Measurements from ENCODE around the gene PIK3C2G. TPM values are rescaled to one million over a fixed set of nuclear protein-coding genes. Genes with fewer than 3 reads are reported as not detected.

PIK3C2G gene
- total RNA-seq, 4 donors from 2014 or later, result 17.9 to 27.7 (median 26.6) TPM

DNA sequence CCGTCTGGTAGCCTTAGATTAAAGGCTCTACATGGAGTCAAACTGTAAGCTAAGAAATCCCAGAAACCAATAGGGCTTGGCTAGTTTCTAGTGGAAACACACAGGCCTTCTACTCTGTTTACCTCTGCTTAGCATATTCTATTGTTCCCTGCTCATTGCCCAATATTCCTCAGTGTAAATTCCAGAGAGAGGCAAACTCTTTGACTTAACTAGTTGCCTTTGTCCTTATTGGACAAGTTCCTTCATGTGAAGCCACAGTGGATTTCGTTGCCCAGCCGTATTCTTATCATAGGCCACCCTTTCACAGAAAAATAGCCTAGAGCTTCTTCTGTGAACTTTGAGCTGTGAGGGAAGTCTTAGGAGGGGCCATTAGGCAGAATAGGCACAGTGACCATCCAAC, 290.4 kb downstream of the PIK3C2G start:
- intact Hi-C loops (cut with DNase I; ENCODE audit: low total_unique reads), result no loop called here
- DNase-seq (ENCODE audit: low spot score in 2 of 2), result no peak
- TF ChIP-seq POLR2A (IDR thresholded peaks at IDR 0.05), result no peak
- TF ChIP-seq, protein P1, sequence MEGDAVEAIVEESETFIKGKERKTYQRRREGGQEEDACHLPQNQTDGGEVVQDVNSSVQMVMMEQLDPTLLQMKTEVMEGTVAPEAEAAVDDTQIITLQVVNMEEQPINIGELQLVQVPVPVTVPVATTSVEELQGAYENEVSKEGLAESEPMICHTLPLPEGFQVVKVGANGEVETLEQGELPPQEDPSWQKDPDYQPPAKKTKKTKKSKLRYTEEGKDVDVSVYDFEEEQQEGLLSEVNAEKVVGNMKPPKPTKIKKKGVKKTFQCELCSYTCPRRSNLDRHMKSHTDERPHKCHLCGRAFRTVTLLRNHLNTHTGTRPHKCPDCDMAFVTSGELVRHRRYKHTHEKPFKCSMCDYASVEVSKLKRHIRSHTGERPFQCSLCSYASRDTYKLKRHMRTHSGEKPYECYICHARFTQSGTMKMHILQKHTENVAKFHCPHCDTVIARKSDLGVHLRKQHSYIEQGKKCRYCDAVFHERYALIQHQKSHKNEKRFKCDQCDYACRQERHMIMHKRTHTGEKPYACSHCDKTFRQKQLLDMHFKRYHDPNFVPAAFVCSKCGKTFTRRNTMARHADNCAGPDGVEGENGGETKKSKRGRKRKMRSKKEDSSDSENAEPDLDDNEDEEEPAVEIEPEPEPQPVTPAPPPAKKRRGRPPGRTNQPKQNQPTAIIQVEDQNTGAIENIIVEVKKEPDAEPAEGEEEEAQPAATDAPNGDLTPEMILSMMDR (IDR thresholded peaks at IDR 0.05), result no peak
- WGBS, 2 donors, result 79 to 89% methylated on average over 3 of the region's 3 CpGs
- H3K4me3 ChIP-seq (ENCODE audit: low read depth, poor library complexity, severe bottlenecking), result no peak overlapping the region

DNA sequence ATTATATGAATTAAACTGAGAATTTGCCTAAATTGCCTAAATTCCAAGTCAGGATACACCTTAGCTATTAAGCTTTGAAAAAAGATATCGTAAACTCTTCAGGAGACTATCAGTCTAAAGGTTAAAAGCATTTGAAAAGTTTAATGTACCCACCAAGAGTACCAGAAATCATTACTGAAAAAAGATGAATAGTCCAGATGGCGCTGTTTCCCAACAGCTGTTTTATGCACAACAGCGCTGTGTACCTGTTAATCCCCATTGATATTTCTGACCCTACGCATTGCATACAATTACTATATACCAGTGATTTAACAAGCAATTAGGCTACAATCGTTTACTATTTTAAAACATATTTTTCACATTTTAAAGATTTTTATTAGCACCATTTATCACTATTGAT, 291.5 kb downstream of the PIK3C2G start:
- intact Hi-C loops (cut with DNase I; ENCODE audit: low total_unique reads), result no loop called here
- WGBS, 2 donors, result 93 to 96% methylated on average over 5 of the region's 5 CpGs
- TF ChIP-seq, protein P1 (IDR thresholded peaks at IDR 0.05), result no peak
- no peak for TF ChIP-seq POLR2A (IDR thresholded peaks at IDR 0.05)
- no peak for DNase-seq (ENCODE audit: low spot score in 2 of 2)
- no peak overlapping the region for H3K4me3 ChIP-seq (ENCODE audit: low read depth, poor library complexity, severe bottlenecking)

DNA sequence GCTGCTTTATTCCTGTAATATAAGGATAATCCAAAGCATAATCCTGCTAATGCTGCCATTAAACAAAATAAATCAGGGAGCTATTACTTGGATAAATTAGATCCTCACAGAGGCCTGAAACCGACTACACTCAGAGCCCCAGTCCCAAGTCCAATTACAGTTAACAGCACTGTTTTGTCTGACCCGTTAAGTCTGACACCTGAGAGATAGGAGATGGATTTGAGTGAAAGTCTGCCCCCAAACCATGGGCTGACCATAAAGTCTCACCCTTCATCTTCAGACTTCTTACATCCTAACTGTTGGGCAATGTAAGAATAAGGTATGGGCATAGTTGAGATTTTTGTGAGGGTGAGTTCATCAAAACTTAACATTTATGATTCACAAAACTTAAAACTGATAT, 294.8 kb downstream of the PIK3C2G start:
- WGBS, 2 donors, result 92% methylated on average over 2 of the region's 2 CpGs
- H3K4me3 ChIP-seq (ENCODE audit: low read depth, poor library complexity, severe bottlenecking), result no peak overlapping the region
- intact Hi-C loops (cut with DNase I; ENCODE audit: low total_unique reads), result no loop called here
- no peak for DNase-seq (ENCODE audit: low spot score in 2 of 2)
- TF ChIP-seq POLR2A (IDR thresholded peaks at IDR 0.05), result no peak
- TF ChIP-seq, protein P1 (IDR thresholded peaks at IDR 0.05), result no peak

DNA sequence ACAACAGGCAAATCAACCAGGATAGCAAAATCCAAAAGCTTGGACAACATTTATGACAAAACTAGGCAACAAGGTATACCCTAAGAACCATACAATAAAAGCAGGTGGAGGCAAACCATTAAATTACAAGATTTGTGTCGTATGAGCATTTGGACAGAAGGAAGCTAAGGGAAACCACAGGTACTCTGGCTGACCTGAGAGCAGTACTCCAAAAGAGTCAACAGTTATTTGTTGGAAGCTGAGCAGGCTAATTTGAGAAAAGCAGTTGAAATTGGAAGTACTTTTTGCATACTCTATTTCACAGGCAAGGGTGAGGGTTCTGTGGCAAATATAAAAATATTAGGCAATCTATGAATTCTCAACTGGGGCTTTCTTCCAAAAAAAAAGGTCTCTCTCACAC, 297.9 kb downstream of the PIK3C2G start:
- no peak overlapping the region for H3K4me3 ChIP-seq (ENCODE audit: low read depth, poor library complexity, severe bottlenecking)
- 80 to 88% methylated on average over 1 of the region's 1 CpG for WGBS, 2 donors
- DNase-seq (ENCODE audit: low spot score in 2 of 2), result no peak

DNA sequence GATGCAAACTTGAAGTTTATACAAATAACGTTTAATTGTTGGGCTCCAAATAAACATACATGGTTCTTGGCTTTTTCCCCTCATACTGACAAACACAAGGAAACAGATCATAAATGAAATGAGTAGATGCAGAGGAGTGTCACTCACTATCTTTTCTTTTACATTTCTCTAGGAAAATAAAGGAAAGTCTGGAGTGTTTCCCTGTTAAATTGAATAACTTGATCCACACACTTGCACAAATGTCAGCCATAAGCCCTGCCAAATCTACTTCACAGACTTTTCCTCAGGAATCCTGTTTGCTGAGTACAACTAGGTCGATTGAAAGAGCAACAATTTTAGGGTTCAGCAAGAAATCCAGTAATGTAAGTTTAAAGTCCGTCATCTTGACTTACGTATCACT, 301.2 kb downstream of the PIK3C2G start:
- TF ChIP-seq POLR2A (IDR thresholded peaks at IDR 0.05), result no peak
- TF ChIP-seq, protein P1 (IDR thresholded peaks at IDR 0.05), result no peak
- H3K4me3 ChIP-seq (ENCODE audit: low read depth, poor library complexity, severe bottlenecking), result no peak overlapping the region
- intact Hi-C loops (cut with DNase I; ENCODE audit: low total_unique reads), result no loop called here
- DNase-seq (ENCODE audit: low spot score in 2 of 2), result no peak
- 69 to 70% methylated on average over 4 of the region's 4 CpGs for WGBS, 2 donors

More for the DNA sequence above, 297.9 kb downstream of the PIK3C2G start:
- intact Hi-C loops (cut with DNase I; ENCODE audit: low total_unique reads), result no loop called here
- TF ChIP-seq, protein P1 (IDR thresholded peaks at IDR 0.05), result no peak
- no peak for TF ChIP-seq POLR2A (IDR thresholded peaks at IDR 0.05)

DNA sequence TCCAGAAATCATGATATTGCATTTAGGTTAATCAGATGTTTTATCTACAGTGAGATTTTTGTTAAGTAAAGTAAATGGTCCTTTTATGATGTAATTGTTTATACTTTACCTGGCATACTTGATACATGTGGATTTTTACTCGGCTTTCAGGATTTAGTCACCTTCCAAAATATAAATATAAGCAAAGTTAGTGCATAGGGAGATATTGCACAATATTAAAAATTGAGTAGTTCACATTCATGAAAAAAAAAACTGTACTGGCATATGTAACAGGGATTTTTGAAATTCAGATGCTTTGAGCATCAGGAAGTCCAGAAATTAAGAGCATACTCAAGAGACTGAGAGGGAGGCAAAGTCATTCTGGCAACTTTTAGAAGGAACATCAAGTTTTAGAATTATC, 303.0 kb downstream of the PIK3C2G start:
- no peak for DNase-seq (ENCODE audit: low spot score in 2 of 2)
- H3K4me3 ChIP-seq (ENCODE audit: low read depth, poor library complexity, severe bottlenecking), result no peak overlapping the region
- TF ChIP-seq, protein P1 (IDR thresholded peaks at IDR 0.05), result no peak
- no peak for TF ChIP-seq POLR2A (IDR thresholded peaks at IDR 0.05)
- intact Hi-C loops (cut with DNase I; ENCODE audit: low total_unique reads), result no loop called here
- WGBS, 2 donors, result 85 to 86% methylated on average over 1 of the region's 1 CpG

All from lower leg skin (tissue), 4 donors.